Measurements from ENCODE around the gene LMX1A.

DNA sequence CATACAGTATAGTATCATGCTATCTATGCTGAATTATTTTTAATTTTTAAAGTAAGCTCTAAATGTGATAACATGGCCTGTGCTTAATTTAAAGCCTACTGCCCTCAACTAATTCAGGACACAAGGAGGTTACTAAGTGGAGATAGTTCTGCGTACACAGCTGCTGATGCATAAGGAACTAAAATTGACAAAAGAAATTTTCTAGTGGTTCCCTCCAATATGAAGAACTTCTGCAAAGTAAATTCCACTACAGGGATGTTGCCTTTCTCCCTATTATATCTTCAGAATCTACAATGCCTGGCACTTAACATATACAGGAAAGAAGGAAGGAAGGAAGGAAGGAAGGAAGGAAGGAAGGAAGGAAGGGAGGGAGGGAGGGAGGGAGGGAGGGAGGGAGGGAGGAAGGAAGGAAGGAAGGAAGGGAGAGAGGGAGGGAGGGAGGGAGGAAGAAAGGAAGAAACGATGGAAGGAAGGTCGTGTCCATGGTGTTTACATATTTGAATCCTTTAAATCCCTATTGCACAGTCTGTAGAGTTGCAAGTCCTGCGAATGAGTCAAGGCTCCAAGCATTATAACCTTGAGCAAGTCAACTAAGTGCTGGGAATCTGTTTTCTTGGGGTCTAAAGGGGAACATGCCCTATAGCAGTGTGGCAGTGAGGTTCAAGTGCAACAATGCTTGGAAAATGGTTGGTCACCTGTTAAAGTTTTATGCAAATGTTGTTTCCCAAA is 171.2 kb downstream of the LMX1A start:
- TF ChIP-seq, protein P1, sequence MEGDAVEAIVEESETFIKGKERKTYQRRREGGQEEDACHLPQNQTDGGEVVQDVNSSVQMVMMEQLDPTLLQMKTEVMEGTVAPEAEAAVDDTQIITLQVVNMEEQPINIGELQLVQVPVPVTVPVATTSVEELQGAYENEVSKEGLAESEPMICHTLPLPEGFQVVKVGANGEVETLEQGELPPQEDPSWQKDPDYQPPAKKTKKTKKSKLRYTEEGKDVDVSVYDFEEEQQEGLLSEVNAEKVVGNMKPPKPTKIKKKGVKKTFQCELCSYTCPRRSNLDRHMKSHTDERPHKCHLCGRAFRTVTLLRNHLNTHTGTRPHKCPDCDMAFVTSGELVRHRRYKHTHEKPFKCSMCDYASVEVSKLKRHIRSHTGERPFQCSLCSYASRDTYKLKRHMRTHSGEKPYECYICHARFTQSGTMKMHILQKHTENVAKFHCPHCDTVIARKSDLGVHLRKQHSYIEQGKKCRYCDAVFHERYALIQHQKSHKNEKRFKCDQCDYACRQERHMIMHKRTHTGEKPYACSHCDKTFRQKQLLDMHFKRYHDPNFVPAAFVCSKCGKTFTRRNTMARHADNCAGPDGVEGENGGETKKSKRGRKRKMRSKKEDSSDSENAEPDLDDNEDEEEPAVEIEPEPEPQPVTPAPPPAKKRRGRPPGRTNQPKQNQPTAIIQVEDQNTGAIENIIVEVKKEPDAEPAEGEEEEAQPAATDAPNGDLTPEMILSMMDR (IDR thresholded peaks at IDR 0.05; ENCODE audit: low read depth, low read length, missing input control): no peak
- TF ChIP-seq YY1 (IDR thresholded peaks at IDR 0.05): no peak

All from liver (tissue), 2 donors.